Astrocyte (in vitro differentiated cells and primary cell): ENCODE measurements around the gene FOLR2. TPM values are rescaled to one million over a fixed set of nuclear protein-coding genes. Genes with fewer than 3 reads are reported as not detected.
"Not testable (repeated sequence)": the region's sequence is repeated elsewhere in the genome, so short reads cannot be mapped to it uniquely, and the experiment has no call there.

Experiments
- DNase-seq: peaks from one replicate; pipeline ENCODE4 v3.0.0-alpha.2; 2010; ENCODE audit warnings: low read depth
- FAIRE-seq: peaks from 2 replicates; lab custom pipeline; 2011; peaks lifted over from hg19 to GRCh38; lab: Jason Lieb, UNC
- H2AFZ ChIP-seq: 2 replicates; pipeline ENCODE4 v1.6.0; 2012; ENCODE audit warnings: low read depth, low read length, inconsistent platforms
- H3K27ac ChIP-seq: 2 replicates; pipeline ENCODE4 v1.5.1; 2011; ENCODE audit warnings: low read depth, low read length, inconsistent platforms
- H3K27me3 ChIP-seq: 2 replicates; pipeline ENCODE4 v1.6.0; 2011; ENCODE audit warnings: low read length, inconsistent platforms; ENCODE audit not compliant: insufficient read depth
- H3K36me3 ChIP-seq: 2 replicates; pipeline ENCODE4 v1.5.1; 2011; ENCODE audit warnings: low read length, inconsistent platforms; ENCODE audit not compliant: insufficient read depth
- H3K4me1 ChIP-seq: 2 replicates; pipeline ENCODE4 v1.5.1; 2011; ENCODE audit warnings: low read length, inconsistent platforms; ENCODE audit not compliant: insufficient read depth
- H3K4me2 ChIP-seq: 2 replicates; pipeline ENCODE4 v1.6.0; 2012; ENCODE audit warnings: low read length, inconsistent platforms
- H3K4me3 ChIP-seq: 2 replicates; pipeline ENCODE4 v1.5.1; 2011; ENCODE audit warnings: low read depth, mild to moderate bottlenecking, low read length, inconsistent platforms; ENCODE audit not compliant: insufficient read depth
- H3K79me2 ChIP-seq: 2 replicates; pipeline ENCODE4 v1.6.0; 2012; ENCODE audit warnings: mild to moderate bottlenecking, low read length, inconsistent platforms; ENCODE audit not compliant: insufficient read depth
- H3K9ac ChIP-seq: 2 replicates; pipeline ENCODE4 v1.6.0; 2012; ENCODE audit warnings: mild to moderate bottlenecking, low read length, inconsistent platforms
- H3K9me3 ChIP-seq: 2 replicates; pipeline ENCODE4 v1.5.1; 2012; ENCODE audit warnings: low read depth, mild to moderate bottlenecking, low read length, inconsistent platforms; ENCODE audit not compliant: insufficient read depth
- H4K20me1 ChIP-seq: 2 replicates; pipeline ENCODE4 v1.6.0; 2012; ENCODE audit warnings: low read length, inconsistent platforms; ENCODE audit not compliant: insufficient read depth
- H3K27ac Mint-ChIP-seq: one replicate; pipeline ENCODE4 v1.8.0; 2021; ENCODE audit warnings: mild to moderate bottlenecking, mixed read lengths; ENCODE audit not compliant: unreplicated experiment
- H3K27me3 Mint-ChIP-seq: one replicate; pipeline ENCODE4 v1.8.0; 2021; ENCODE audit warnings: low read depth, mixed read lengths; ENCODE audit not compliant: unreplicated experiment
- H3K36me3 Mint-ChIP-seq: one replicate; pipeline ENCODE4 v1.8.0; 2021; ENCODE audit warnings: low read depth, mixed read lengths; ENCODE audit not compliant: unreplicated experiment
- H3K4me1 Mint-ChIP-seq: one replicate; pipeline ENCODE4 v1.8.0; 2021; ENCODE audit warnings: low read depth, mixed read lengths; ENCODE audit not compliant: unreplicated experiment
- H3K4me3 Mint-ChIP-seq: one replicate; pipeline ENCODE4 v1.8.0; 2021; ENCODE audit warnings: mild to moderate bottlenecking, moderate library complexity, mixed read lengths; ENCODE audit not compliant: unreplicated experiment
- H3K9me3 Mint-ChIP-seq: one replicate; pipeline ENCODE4 v1.8.0; 2021; ENCODE audit warnings: mild to moderate bottlenecking, mixed read lengths; ENCODE audit not compliant: unreplicated experiment
- EZH2 ChIP-seq: IDR thresholded peaks from 2 replicates; pipeline ENCODE4 v1.6.1; 2012; ENCODE audit warnings: mild to moderate bottlenecking, low read length, inconsistent platforms; ENCODE audit not compliant: insufficient read depth
- total RNA-seq: library from RNA; stranded (reverse); gene quantifications from 2 replicates; pipeline ENCODE4 v1.2.1, GENCODE V29; 2021
- TF ChIP-seq, protein P1 (sequence below): IDR thresholded peaks from 2 replicates; pipeline ENCODE4 v1.5.1; 2011; ENCODE audit warnings: low read depth, mild to moderate bottlenecking, inconsistent platforms, low read length, moderate library complexity; ENCODE audit not compliant: insufficient read depth

Gene FOLR2
- total RNA-seq, 1 donor from 2014 or later, result not detected

DNA sequence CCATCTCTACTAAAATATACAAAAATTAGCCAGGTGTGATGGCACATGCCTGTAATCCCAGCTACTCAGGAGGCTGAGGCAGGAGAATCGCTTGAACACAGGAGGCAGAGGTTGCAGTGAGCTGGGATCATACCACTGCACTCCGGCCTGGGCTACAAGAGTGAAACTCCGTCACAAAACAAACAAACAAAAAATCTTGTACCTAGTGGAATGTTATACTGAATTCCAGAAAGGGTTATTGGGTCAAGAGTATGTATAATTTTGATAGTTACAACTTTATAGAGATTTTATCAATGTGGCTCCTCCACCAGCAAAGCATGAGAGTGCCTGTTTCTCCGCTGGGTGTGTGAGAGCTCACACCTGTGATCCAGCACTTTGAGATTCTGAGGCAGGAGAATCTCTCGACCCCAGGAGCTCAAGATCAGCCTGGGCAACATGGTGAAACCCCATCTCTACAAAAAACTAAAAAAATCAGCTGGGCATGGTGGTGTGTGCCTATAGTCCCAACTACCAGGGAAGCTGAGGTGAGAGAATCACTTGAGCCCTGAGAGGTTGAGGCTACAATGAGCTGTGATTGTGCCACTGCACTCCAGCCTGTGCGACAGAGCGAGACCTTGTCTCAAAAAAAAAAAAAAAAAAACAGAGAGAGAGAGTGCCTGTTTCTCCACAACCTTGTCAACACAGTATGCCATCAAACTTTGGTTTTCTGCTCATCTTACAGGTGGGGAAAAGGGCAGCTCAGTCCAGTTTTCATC, 37.4 kb upstream of the FOLR2 start:
- DNase-seq (no peak), FAIRE-seq (no peak)
- Histone ChIP-seq H3K27me3 (peaks cover 7% of the 10 kb centered on the region), H3K4me3 (no peak overlapping the region), H3K4me2 (no peak overlapping the region), H2AFZ (no peak overlapping the region), H3K36me3 (no peaks in the 10 kb centered on the region), H4K20me1 (no peaks in the 10 kb centered on the region), H3K4me1 (no peaks in the 10 kb centered on the region), H3K9me3 (no peaks in the 10 kb centered on the region), H3K27ac (no peak overlapping the region), H3K9ac (no peak overlapping the region), H3K79me2 (no peaks in the 10 kb centered on the region)
- no peak overlapping the region for H3K27ac Mint-ChIP-seq
- H3K4me3 Mint-ChIP-seq, result no peak overlapping the region
- no peaks in the 10 kb centered on the region for H3K36me3 Mint-ChIP-seq
- H3K9me3 Mint-ChIP-seq, result no peaks in the 10 kb centered on the region
- H3K27me3 Mint-ChIP-seq, result peaks cover 21% of the 10 kb centered on the region
- H3K4me1 Mint-ChIP-seq, result peaks cover 6% of the 10 kb centered on the region
- TF ChIP-seq EZH2, result no peak
- TF ChIP-seq, protein P1, sequence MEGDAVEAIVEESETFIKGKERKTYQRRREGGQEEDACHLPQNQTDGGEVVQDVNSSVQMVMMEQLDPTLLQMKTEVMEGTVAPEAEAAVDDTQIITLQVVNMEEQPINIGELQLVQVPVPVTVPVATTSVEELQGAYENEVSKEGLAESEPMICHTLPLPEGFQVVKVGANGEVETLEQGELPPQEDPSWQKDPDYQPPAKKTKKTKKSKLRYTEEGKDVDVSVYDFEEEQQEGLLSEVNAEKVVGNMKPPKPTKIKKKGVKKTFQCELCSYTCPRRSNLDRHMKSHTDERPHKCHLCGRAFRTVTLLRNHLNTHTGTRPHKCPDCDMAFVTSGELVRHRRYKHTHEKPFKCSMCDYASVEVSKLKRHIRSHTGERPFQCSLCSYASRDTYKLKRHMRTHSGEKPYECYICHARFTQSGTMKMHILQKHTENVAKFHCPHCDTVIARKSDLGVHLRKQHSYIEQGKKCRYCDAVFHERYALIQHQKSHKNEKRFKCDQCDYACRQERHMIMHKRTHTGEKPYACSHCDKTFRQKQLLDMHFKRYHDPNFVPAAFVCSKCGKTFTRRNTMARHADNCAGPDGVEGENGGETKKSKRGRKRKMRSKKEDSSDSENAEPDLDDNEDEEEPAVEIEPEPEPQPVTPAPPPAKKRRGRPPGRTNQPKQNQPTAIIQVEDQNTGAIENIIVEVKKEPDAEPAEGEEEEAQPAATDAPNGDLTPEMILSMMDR, result no peak

DNA sequence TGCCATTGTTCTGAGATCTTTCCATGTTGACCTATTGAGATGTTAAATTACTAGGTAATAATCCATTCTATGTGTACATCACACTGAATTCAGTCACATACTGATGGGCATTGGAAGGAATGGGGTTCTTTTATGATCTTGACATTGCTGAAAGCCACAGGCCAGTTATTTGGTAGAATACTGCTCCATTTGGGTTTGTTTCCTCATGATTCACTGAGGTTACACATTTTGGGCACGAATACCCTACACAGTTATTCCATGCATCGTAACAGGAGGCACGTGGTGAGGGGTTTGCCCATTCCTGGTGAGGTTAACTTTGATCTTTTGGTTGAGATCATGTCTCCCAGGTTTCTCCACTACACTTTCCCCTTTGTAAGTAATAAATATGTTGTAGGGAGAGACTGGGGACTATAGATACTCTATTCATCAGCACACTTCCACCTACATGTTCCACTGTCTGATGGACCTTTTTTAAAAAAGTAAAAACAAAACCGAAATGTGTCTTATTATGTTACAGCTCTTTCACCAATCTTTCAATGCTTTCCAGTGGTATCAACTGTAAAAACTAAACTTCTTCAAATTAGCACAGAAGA, 36.7 kb upstream of the FOLR2 start:
- H3K36me3 ChIP-seq, result no peaks in the 10 kb centered on the region
- H3K79me2 ChIP-seq, result no peaks in the 10 kb centered on the region
- Mint-ChIP-seq H3K36me3 (no peaks in the 10 kb centered on the region), H3K27me3 (peaks cover 21% of the 10 kb centered on the region), H3K27ac (no peak overlapping the region), H3K4me1 (peaks cover 6% of the 10 kb centered on the region), H3K4me3 (no peak overlapping the region), H3K9me3 (no peaks in the 10 kb centered on the region)
- H4K20me1 ChIP-seq, result no peaks in the 10 kb centered on the region
- no peak for TF ChIP-seq EZH2
- TF ChIP-seq, protein P1, result no peak
- H2AFZ ChIP-seq, result no peak overlapping the region
- H3K4me3 ChIP-seq, result no peak overlapping the region
- H3K27me3 ChIP-seq, result peaks cover 7% of the 10 kb centered on the region
- no peak overlapping the region for H3K9ac ChIP-seq
- FAIRE-seq, result no peak
- DNase-seq, result peak; percentile 39
- H3K9me3 ChIP-seq, result no peaks in the 10 kb centered on the region
- no peak overlapping the region for H3K4me2 ChIP-seq
- H3K27ac ChIP-seq, result no peak overlapping the region
- no peaks in the 10 kb centered on the region for H3K4me1 ChIP-seq

DNA sequence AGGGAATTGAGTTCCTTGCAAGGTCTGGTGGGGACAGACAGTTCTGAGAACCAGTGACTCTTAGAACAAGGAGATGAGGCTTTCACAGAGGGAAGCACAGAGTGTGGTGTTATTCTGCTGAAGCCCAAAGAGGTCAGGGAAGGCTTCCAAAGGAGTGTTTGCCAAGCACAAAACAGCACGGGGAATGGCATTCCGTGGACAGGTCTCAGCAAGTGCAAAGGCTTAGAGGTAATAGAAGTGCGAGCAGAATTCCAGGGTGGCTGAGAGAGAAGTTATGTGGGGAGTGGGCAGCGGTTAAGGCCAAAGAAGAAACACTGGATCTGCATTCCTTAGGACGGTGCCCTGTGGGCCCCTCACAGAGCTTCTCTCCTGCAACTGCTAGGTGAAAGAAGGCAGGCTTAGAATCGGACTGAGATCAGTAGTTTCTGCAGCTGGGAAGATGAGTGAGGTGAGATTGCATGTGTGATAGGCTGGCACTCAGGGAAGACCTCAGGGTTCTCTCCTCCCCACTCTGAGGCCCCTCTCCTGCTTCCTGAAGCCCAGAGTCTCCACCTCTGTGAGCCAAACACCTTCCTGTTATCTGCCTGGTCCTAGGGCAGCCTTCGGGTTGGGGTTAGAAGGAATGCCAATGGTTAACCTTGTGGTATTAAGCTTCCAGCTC, 35.6 kb upstream of the FOLR2 start:
- H3K79me2 ChIP-seq, H4K20me1 ChIP-seq, H3K4me3 Mint-ChIP-seq, H3K4me2 ChIP-seq, H3K4me1 Mint-ChIP-seq, H3K9me3 ChIP-seq, H3K9me3 Mint-ChIP-seq, H3K36me3 Mint-ChIP-seq, H3K27ac Mint-ChIP-seq, H3K36me3 ChIP-seq, H3K4me1 ChIP-seq, DNase-seq, H3K27ac ChIP-seq, H3K27me3 ChIP-seq, H3K9ac ChIP-seq, H3K4me3 ChIP-seq, H2AFZ ChIP-seq: not testable (repeated sequence)
- FAIRE-seq, result peak; percentile 45
- peaks cover 21% of the 10 kb centered on the region for H3K27me3 Mint-ChIP-seq

DNA sequence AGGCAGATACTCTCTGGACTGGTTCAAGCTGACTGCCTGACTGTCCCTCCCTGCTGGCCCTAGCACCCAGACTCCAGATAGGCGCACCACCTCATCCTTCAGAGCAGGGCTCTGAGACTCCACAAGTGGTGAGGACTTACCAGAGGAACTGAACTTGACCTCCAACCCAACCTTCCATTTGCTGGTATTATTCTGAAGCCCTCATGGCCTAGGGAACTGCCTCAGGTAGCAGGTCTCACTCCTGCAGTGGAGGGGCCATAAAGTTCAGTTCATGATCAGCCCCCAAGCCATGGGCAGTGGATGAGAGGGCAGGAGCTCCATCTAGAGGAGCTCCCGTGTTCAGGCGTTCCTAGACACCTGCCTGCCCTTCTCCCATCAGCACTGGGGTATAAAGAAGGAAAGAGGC, 35.0 kb upstream of the FOLR2 start:
- not testable (repeated sequence) for H3K27ac Mint-ChIP-seq, FAIRE-seq, H3K9me3 ChIP-seq

More for the DNA sequence above, 35.0 kb upstream of the FOLR2 start:
- H3K4me1 ChIP-seq, H2AFZ ChIP-seq, H3K36me3 Mint-ChIP-seq, H3K79me2 ChIP-seq, H3K4me3 Mint-ChIP-seq, H3K9me3 Mint-ChIP-seq, H3K4me3 ChIP-seq, H3K4me2 ChIP-seq, H3K4me1 Mint-ChIP-seq, H3K36me3 ChIP-seq, H4K20me1 ChIP-seq, H3K27ac ChIP-seq, H3K9ac ChIP-seq, H3K27me3 ChIP-seq, DNase-seq: not testable (repeated sequence)
- peaks cover 21% of the 10 kb centered on the region for H3K27me3 Mint-ChIP-seq
